HL-60/S4 treated with retinoic acid at 250 ng/mL for 4 days and 3 days (cell line): ENCODE measurements around the gene MROH8.
"Not testable (repeated sequence)": the region's sequence is repeated elsewhere in the genome, so short reads cannot be mapped to it uniquely, and the experiment has no call there.

Source experiments
- in situ Hi-C: fragments of 300-500 bp; cut with MboI; formaldehyde crosslinking; loops from 2 replicates; pipeline ENCODE4 v1.7.0; 2022; ENCODE audit warnings: low sequenced_read_pairs

The MROH8 gene

DNA sequence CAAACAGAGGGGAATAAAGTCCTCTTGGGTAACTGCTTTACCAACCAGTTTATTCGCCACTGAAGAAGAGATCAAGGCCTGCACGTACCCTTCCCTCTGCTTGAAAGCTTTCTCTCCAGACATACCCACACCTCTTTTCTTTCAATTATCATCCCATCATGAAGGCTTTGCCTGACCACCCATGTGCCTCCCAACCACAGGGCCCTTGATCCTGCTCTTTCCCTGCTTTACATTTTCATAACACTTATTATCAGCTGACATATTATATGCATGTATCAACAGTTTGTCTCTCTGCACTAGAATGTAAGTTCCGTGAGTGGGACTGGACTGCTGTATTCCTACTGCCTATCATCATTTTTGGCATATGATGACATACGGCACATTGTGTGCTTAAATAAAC, 21.1 kb downstream of the MROH8 start:
- in situ Hi-C loops: no loop called here

DNA sequence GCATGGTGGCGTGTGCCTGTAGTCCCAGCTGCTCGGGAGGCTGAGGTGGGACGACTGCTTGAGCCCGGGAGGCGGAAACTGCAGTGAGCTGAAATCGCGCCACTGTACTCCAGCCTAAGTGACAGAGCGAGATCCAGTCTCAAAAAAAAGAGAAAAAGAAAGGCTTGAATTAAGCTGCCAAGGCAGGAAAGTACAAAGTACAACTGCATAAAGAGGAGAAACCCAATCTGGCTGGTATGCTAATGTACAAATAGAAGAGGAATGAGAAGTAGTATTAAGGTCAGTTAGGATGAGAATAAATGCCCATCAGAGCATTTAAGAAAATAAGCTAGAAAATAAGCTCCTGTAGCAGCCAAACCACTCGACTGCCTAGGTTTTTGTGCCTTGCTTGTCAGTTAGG, 23.4 kb downstream of the MROH8 start:
- in situ Hi-C loops: no loop called here

DNA sequence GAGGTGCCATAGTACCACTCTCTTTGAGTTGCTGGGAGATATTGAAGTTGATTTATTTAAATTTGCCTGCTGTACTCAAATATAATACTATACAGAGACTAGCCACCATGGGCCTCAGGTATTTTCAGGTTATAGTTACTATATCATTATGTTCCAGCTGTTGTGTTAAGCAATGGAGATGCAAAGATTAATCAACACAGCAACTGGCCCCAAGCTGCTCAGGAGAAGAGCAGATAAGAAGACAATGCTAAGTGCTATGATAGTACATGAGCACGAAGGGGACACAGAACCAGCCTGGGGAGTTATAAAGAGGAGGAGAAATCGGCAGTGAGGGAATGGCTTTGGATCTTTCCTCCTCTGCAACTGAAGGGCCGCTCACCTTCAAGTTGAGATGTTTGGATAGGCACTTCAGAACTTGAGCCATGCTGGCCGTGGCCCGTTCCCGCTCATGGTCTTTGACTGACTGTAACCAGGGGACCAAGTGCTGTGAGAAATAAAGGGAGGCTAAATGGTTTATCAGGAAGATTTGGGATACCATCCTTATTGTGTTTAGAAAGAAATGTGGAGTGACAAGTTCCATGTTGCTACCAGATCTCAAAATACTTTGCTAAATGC, 24.6 kb downstream of the MROH8 start:
- in situ Hi-C loops: no loop called here

DNA sequence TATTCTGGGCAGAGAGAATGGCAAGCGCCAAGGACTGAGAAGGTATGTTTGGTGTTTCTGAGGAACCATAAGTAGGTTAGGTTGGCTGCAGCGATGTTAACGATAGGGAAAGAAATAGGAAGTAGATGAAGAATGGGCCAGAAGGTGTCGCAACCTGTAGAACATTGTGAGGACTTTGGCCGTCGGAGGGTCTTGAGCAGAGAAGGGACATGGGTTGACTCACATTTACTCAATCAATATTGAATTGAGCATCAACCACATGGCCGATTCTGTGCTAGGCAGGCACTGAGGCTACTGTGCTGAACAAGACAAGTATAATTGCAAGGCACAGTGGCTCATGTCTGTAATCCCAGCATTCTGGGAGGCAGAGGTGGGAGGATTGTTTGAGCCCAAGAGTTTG, 27.1 kb downstream of the MROH8 start:
- in situ Hi-C loops: no loop called here

DNA sequence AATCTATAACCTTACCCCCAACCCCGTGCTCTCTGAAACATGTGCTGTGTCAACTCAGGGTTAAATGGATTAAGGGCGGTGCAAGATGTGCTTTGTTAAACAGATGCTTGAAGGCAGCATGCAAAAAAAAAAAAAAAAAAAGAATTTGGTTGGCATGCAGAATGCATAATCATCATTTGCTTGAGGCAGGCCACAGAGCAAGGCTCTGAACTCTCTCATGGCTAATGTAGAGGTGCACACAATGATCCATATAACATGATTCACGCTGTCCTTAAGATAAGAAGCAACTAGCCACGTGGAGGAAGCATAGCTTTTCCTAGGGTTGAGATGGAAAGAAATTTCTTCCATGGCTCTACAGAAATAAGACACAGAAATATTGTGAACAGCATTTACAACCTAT, 27.8 kb downstream of the MROH8 start:
- in situ Hi-C loops: no loop called here

DNA sequence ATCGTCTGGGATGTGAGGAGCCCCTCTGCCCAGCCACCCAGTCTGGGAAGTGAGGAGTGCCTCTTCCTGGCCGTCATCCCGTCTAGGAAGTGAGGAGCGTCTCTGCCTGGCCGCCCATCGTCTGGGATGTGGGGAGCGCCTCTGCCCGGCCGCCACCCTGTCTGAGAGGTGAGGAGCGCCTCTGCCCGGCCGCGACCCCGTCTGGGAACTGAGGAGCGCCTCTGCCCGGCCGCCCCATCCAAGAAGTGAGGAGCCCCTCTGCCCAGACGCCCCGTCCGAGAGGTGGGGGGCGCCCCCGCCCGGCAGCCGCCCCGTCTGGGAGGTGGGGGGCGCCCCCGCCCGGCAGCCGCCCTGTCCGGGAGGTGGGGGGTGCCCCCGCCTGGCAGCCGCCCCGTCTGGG, 28.5 kb downstream of the MROH8 start:
- in situ Hi-C loops: not testable (repeated sequence)

DNA sequence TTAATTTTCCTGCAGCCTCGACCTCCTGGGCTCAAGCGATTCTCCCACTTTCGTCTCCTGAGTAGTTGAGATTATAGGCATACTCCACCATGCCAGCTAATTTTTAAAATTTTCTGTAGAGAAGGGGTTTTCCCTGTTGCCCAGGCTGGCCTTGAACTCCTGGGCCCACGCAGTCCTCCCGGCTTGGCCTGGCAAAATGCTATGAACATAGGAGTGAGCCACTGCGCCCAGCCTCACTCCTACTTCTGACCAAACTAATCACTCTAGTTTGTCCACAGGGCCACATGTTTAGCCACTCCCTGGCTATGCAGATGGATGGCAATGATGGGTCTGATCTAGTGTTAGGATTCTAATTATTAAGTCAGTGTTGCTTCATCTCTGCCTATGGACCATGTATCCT, 32.1 kb downstream of the MROH8 start:
- in situ Hi-C loops: no loop called here

DNA sequence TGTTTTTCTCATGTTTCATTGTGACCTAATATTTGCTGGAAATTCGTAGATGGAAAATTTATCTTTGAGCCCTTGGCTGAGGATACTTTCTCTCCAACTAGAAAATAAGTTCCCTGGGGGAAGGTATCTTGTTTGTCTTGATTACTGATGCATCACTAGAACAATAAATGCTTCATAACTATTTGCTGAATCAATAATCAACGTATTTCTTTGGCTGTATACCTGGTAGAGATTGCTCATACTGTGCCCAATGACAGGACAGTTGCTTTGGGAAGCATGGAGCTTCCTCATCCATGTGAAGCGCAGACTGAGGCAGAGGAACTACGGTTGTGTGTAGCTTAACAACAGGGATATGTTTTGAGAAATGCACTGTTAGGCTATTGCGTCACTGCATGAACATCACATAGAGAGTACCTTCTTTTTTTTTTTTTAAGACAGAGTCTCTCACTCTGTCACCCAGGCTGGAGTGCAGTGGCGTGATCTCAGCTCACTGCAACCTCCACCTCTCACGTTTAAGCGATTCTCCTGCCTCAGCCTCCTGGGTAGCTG, 34.4 kb downstream of the MROH8 start:
- in situ Hi-C loops: no loop called here

DNA sequence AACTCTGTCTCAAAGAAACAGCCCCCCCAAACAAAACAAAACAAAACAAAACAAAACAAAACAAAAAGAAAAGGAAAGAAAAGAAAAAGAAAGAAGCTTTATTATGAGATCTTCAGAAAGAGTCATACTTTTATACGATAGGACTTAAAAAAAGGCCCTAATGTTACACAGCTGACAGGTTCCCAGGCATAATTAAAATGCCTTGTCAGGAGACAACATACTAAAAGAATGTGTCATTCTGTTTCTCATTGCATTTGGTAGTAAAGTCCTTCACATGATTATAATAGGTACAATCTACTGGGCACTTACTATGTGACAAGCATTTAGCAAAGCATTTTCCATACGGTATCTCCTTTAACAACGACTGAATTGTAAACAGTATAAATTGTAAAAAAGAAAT, 36.6 kb downstream of the MROH8 start:
- in situ Hi-C loops: no loop called here

DNA sequence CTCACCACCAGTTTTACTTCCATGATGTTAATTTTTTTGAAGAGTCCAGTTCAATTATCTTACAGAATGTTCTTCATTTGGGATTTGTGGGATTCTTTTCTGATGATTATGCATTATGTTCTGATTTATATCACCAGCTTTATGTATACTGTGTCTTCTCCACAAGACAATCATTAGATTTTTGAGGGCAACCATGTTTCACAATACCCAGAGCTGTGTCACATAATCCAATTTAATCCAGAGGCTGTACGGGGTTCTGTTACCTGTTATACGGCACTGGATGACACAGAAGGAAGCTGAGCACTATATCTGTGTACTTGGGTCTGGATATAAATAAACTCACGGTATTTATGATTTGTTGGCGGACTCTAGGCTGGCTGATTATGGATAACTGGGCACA, 41.8 kb downstream of the MROH8 start:
- in situ Hi-C loops: no loop called here

DNA sequence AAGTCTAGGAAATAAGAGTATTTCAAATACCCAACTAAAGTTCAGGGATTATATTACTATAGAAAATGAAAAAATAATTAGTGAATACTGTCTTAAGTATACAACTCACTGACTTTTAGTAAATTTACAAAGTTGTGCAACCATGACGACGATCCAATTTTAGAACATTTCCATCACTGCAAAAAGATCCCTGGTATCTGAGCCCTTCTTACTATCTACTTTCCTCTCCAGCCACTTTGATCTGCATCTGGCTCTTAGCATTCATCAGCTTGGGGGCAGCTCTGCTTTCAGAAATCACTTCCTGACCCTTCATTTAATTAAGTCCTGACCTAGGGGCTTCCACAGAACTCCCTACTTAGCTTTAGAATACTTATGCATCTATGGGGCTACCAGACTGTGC, 45.4 kb downstream of the MROH8 start:
- in situ Hi-C loops: no loop called here

DNA sequence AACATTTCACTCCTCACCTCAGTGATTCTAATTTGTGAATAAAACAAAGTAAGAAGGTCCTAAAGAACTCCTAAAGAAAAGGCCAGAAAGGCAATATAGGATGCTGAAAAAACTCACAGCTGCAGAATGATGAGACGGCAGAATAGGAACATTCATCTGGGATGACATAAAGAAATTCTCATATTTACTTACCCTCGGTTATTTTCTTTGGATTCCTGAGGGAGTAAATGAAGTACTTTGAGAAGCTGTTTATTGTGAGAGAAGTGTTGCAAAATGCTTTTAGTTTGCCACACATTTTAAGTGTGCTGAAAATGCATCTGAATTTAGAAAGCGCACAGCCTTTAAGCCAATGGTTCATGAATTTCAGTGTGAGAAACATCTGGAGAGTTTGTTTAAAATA, 47.9 kb downstream of the MROH8 start:
- in situ Hi-C loops: no loop called here

DNA sequence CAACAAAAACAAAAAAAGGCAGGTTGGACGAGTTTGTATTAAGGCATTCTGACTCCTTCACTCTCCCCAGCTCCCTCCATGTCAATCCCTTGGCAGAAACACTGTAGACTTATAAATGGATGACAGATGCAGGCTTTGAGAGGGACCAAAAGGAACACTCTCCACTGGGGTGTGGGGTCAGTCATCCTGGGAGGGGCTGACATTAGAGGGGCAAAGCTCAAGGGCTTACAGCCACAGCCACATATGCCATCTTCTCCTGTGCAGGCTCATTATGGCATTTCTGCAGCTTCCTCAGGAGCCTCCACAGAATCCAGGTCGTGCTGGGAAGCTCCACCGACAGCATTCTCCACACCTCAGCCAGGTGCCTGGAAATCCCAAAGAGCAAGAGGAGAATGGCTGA, 50.5 kb downstream of the MROH8 start:
- in situ Hi-C loops: no loop called here

DNA sequence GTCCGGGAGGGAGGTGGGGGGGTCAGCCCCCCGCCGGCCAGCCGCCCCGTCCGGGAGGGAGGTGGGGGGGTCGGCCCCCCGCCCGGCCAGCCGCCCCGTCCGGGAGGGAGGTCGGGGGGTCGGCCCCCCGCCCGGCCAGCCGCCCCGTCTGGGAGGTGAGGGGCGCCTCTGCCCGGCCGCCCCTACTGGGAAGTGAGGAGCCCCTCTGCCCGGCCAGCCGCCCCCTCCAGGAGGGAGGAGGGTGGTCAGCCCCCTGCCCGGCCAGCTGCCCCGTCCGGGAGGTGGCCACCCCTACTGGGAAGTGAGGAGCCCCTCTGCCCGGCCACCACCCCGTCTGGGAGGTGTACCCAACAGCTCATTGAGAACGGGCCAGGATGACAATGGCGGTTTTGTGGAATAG, 53.1 kb downstream of the MROH8 start:
- in situ Hi-C loops: not testable (repeated sequence)

DNA sequence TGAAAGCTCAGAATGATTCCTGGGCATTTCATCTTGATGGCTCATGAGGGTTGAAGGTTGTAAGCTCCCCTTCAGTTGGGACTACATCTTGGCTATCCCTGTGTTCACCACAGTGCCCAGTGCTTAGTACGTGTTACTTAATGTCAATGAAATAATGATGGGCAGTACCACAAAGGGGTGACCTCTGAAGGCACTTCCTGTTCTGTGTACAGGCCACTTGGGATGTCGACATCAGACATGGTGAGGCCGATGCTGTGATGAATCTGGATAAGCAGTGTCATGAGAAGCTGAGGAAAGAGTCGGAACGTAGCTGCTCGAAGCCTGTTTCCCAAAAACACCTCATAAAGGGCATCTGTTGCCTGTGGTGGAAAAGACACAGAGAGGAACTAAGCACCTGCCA, 55.9 kb downstream of the MROH8 start:
- in situ Hi-C loops: no loop called here

DNA sequence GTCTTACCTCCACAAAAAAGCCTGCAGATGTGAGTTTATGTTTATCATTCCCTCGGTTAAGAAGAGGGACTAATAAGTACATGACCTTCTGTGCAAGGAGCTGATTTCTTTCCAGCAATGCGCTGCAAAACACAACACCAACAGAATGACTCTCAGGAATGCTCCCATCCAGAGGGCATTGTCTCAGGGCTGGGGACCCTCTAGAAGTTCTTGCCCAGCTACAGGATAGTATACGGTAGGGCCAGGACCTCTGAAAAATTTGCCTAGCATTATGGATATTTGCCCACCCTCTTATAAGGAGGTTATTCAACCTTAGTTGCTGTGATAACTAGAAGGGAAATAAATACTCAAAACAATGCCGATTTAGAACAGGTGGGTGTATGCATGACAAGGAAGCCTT, 58.9 kb downstream of the MROH8 start:
- in situ Hi-C loops: no loop called here

DNA sequence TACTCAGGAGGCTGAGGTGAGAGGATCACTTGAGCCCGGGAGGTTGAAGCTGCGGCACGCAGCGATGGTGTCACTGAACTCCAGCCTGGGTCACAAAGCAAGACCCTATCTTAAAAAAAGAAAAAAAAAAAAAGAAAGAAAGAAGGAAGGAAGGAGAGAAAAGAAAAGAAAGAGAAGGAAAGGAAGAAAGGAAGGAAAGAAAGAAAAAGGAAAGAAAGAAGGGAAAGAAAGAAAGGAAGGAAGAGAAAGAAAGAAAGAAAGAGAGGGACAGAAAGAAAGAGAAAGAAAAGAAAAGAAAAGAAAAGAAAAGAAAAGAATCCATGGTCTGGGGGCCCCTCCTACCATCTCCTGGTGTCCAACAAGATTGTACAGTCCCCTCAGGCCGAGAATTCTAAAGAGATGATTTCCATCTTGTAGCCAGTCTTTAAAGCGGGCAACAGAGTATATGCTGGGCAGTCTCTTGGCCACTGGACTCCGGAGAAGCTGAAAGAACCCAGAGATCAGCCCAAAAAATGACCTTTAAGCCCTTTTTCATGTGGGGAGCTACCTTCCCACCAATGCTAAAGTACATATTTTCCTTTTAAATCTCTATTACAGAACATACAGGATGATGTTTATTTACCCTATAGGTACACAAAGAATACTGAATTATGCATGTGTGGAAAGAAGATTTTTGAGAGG, 59.9 kb downstream of the MROH8 start:
- in situ Hi-C loops: no loop called here

DNA sequence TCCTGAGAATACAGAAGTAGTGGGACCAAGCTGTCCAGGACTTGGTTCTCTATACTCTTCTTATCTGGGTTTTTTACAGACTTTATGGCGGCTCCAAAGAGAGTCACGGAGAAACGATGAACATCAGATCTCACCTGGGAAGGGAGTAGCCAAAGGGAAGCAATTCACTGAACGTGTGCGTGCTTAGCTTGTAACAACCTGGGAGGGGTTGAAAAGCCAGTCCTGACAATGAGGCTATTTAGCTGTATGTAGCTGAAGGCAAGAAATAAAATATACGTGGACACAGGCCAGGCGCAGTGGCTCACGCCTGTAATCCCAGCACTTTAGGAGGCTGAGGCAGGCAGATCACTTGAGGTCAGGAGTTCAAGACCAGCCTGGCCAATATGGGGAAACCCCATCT, 65.3 kb downstream of the MROH8 start:
- in situ Hi-C loops: no loop called here

DNA sequence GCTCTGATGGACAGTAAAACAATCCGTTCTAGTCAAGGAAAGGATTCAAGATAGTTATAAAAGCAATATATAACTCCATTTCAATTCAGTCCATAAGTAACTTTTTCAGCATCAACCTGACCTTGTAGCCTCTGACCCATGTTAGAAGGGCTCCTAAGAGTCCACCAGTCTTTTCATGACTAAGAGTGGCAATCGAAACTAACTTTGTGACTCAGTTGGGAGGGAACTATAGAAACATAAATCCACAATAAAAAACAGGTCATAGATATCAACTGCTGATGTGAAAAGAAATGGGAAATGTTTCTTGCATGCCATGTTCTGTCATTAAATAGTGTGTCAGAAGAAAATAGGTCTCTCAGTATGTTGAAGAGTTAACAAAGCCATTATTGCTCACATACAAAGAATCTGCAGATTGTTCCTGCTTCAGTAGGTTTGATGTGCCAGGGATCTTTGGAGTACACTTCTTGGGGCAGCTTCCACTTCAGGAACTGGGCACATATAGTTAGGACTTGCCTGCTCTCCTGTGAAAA, 67.4 kb downstream of the MROH8 start:
- in situ Hi-C loops: no loop called here

DNA sequence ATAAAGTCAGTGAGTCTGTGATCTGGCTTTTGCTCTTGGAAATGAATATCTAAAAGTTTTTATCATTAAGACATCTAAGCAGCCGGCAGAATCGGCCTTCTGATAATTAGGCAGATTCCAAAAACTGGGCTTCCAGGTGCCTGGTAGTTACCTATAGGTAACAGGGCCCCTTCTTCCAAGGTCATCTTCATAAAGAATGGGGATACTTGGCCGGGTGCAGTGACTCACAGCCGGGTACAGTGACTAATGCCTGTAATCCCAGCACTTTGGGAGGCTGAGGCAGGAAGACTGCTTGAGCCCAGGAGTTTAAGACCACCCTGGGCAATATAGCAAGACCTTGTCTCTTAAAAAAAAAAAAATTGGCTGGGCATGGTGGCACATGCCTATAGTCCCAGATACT, 70.7 kb downstream of the MROH8 start:
- in situ Hi-C loops: no loop called here

DNA sequence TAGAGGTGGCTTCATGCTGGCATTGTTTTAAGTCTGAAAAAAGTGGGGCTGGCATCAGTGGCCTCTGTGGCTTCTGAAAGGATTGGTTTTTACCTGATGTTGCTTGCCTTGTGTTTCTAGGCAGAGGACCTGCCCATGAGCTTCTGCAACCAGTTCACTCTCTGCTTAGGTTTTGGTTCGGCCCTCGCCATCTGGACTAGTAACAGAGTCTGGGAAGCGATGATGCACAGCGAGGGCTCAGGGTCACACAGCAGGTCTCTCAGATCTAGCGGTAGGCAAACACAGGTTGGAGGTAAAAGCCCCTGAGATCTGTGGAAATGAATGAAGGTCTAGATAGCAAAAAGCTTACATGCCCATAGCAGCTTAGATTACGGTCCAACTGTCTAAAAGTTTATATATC, 76.8 kb downstream of the MROH8 start:
- in situ Hi-C loops: no loop called here

DNA sequence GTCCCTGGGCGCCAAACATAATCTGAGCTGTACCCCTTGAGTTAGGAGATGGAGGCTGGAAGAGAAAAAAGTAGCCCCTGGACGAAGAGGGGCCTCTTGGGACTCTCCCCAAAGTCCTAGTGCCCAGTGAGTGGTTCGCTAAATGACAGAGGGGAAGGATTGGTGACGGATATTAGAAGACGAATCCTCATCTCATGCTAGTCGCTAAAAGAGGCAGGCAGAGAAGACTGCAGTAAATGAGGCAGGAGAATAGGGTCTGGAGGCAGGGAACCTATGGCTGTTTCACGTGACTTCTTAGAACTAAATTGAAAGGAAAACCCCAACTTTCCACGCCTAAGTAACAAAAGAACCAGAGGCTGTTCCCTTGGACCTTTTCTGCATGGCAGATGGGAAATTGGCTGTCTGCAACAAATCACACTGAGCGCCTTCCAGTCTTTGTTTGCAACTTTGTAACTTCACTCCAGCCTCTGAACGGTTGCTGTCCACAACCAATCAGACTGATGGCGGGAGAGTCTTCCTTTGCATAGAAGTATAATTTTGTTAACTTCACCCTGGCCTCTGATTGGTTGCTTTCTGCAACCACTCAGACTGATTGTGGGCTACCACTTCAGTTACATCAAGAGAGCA, 82.8 kb downstream of the MROH8 start:
- in situ Hi-C loops: no loop called here
